GM10266 (cell line): ENCODE data around the gene SLC16A10.
"Not testable (repeated sequence)": the region's sequence is repeated elsewhere in the genome, so short reads cannot be mapped to it uniquely, and the experiment has no call there.

ENCODE experiments used
- DNase-seq: peaks from one replicate; pipeline ENCODE4 v3.0.0; 2012; ENCODE audit errors: extremely low spot score
- TF ChIP-seq, protein P1 (sequence below): IDR thresholded peaks from 2 replicates; pipeline ENCODE4 v1.5.1; 2012; ENCODE audit warnings: mild to moderate bottlenecking, low read depth; ENCODE audit not compliant: control insufficient read depth, insufficient read depth; ENCODE audit errors: missing control alignments

The SLC16A10 gene

GRCh38 chr6:111254779-111255166 is 167.5 kb downstream of the SLC16A10 start:
- TF ChIP-seq, protein P1, sequence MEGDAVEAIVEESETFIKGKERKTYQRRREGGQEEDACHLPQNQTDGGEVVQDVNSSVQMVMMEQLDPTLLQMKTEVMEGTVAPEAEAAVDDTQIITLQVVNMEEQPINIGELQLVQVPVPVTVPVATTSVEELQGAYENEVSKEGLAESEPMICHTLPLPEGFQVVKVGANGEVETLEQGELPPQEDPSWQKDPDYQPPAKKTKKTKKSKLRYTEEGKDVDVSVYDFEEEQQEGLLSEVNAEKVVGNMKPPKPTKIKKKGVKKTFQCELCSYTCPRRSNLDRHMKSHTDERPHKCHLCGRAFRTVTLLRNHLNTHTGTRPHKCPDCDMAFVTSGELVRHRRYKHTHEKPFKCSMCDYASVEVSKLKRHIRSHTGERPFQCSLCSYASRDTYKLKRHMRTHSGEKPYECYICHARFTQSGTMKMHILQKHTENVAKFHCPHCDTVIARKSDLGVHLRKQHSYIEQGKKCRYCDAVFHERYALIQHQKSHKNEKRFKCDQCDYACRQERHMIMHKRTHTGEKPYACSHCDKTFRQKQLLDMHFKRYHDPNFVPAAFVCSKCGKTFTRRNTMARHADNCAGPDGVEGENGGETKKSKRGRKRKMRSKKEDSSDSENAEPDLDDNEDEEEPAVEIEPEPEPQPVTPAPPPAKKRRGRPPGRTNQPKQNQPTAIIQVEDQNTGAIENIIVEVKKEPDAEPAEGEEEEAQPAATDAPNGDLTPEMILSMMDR = no peak
- no peak for DNase-seq

DNA sequence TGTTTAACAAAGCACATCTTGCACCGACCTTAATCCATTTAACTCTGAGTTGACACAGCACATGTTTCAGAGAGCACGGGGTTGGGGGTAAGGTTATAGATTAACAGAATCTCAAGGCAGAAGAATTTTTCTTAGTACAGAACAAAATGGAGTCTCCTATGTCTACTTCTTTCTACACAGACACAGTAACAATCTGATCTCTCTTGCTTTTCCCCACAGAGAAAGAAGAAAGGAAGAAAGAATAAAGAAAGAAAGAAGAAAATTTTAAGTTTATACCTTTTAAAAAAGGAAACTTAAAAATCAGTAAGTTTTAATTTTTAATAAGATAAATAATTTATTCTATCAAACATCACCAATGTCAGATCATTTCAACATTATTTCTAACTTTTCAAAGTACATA is 168.5 kb downstream of the SLC16A10 start:
- not testable (repeated sequence) for DNase-seq

DNA sequence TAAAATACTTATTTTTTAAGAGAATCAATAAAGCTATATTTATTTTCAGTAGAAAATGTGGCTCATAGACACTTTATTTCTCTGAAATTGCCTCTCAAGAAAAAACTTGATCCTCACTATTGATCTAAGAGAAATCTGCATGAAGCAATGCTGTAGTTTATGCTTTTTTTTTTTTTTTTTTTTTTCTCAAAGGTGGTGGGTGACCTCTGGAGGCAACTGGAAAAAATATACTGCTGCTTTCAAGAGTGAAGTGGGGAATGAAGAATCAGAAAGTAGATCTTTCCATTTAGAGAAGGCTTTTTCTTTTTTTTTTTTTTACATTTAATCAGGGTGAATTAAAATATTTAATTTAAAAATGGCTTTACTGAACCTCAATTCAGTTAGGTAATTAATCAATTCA is 169.3 kb downstream of the SLC16A10 start:
- TF ChIP-seq, protein P1 = no peak

DNA sequence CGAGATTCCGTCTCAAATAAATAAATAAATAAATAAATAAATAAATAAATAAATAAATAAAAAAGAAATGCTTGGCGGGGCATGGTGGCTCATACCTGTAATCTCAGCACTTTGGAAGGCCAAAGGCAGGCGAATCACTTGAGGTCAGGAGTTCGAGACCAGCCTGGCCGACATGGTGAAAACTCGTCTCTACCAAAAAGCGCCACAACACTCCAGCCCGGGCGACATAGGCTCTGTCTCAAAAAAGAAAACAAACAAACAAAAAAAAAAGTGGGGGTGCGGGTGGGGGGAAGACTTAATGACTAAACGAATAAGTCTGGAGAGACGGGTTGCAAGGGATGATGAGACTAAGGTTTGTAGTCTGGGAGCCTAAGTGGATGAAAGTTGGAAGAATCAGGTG is 170.7 kb downstream of the SLC16A10 start:
- DNase-seq = no peak
- TF ChIP-seq, protein P1 = no peak

More for the DNA sequence above, 169.3 kb downstream of the SLC16A10 start:
- DNase-seq = no peak

DNA sequence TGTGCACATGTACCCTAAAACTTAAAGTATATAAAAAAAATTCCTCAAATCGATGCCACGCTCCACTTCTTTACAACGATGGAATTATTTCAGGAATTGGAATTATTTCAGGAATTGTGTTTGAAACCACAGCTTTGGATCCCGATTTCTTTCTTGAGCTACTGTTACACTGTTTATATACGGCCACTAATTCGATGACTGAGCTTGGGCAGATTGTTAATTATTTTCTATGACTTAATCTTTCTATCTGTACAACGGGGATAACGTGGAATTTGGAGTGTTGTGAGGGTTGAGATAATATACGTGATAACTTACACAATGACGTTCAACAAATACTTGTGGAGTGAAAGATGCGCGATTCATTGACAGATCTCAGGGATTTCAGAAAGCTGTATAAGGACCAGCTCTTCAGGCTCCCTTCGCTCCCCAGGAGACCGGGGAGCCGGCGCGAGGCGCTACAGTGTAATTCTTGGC is 171.3 kb downstream of the SLC16A10 start:
- DNase-seq = no peak
- TF ChIP-seq, protein P1 = no peak

GRCh38 chr6:111259089-111259831 is 172.0 kb downstream of the SLC16A10 start:
- TF ChIP-seq, protein P1 = peak; percentile 92
- peak; percentile 95 for DNase-seq

GRCh38 chr6:111260570-111261298 is 173.4 kb downstream of the SLC16A10 start:
- DNase-seq = no peak
- TF ChIP-seq, protein P1 = no peak

DNA sequence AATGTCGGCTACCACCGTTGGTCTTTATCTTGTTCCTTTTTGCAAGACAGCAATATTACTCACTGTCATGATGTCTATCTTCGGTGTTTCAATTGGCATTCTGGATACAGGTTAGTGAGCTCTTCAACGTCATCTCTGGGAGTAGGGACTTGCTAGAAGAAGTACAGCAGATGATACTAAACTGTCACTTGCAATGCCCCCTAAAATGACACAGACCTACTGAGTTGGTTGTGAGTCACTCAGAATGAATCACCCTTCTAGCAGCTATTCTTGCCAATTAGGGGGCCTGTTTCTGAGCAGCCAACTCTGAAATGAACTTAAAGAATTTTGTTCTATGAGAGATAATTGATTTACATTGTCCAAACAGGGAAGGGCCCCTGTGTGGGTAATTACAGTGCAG is 176.5 kb downstream of the SLC16A10 start:
- no peak for DNase-seq
- TF ChIP-seq, protein P1 = no peak
